IPS-15b (cell line): ENCODE data around the gene RGS5.

ENCODE experiments used
- H3K27me3 ChIP-seq: one replicate; pipeline ENCODE4 v1.6.1; 2013; ENCODE audit warnings: low read length; ENCODE audit not compliant: control insufficient read depth, insufficient read depth
- H3K36me3 ChIP-seq: one replicate; pipeline ENCODE4 v1.6.1; 2013; ENCODE audit warnings: low read length; ENCODE audit not compliant: control insufficient read depth, insufficient read depth
- H3K4me1 ChIP-seq: one replicate; pipeline ENCODE4 v1.6.1; 2013; ENCODE audit warnings: mild to moderate bottlenecking, low read length; ENCODE audit not compliant: control insufficient read depth, insufficient read depth
- H3K4me3 ChIP-seq: one replicate; pipeline ENCODE4 v1.5.1; 2013; ENCODE audit warnings: low read depth, low read length
- H3K9ac ChIP-seq: one replicate; pipeline ENCODE4 v1.6.1; 2013; ENCODE audit warnings: low read depth, mild to moderate bottlenecking, low read length
- H3K9me3 ChIP-seq: one replicate; pipeline ENCODE4 v1.6.1; 2013; ENCODE audit warnings: mild to moderate bottlenecking, low read length; ENCODE audit not compliant: control insufficient read depth, insufficient read depth

RGS5 gene

GRCh38 chr1:163104385-163105099 lies 98.2 kb downstream of the RGS5 start:
- Histone ChIP-seq H3K9me3 (no peaks in the 10 kb centered on the region), H3K36me3 (no peaks in the 10 kb centered on the region), H3K27me3 (no peaks in the 10 kb centered on the region), H3K9ac (no peak overlapping the region), H3K4me1 (no peaks in the 10 kb centered on the region), H3K4me3 (no peak overlapping the region)

DNA sequence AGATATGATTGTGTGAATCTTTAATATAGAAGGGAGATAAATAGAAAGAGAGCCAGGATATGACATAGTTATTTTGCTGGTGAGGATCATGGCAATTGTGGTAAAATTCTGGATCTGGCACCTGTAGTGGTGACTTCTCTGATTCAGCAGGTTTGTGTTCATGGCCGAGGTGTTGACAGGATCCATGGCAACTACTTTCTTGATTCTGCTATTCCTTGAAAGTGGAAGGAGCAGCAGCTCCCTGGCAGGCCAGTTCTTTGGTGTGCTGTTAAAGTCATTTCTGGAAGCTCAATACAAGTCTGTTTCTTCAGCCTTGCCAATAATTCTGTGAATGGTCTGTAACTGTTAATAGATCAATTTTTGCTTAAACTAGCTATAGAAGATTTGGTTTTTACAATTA lies 100.1 kb downstream of the RGS5 start:
- H3K4me3 ChIP-seq = no peak overlapping the region
- no peaks in the 10 kb centered on the region for H3K27me3 ChIP-seq
- no peaks in the 10 kb centered on the region for H3K36me3 ChIP-seq
- H3K4me1 ChIP-seq = no peaks in the 10 kb centered on the region
- no peak overlapping the region for H3K9ac ChIP-seq
- no peaks in the 10 kb centered on the region for H3K9me3 ChIP-seq

DNA sequence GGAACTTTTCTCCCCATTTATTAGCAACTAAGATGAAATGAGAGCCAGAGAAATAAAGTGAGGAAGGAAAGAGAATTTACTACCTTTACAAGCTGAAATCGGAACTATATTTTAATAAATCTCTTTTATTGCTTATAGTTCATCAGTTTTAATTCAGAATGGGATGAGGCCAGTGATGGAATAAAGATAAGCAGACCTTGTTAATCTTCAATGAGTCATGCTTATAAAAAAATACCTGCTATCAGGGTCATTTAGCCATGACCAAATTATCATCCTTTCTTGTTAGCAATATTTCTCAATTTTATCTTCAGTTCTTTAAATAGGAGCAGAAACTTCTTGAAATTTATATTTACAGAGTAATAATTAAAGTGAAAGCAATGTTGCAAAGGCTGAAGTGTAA lies 107.5 kb downstream of the RGS5 start:
- Histone ChIP-seq H3K9me3 (no peaks in the 10 kb centered on the region), H3K27me3 (no peaks in the 10 kb centered on the region), H3K4me1 (no peaks in the 10 kb centered on the region), H3K36me3 (no peaks in the 10 kb centered on the region), H3K9ac (no peak overlapping the region), H3K4me3 (no peak overlapping the region)

- no peak overlapping the region for H3K9ac ChIP-seq
- no peaks in the 10 kb centered on the region for H3K36me3 ChIP-seq
- no peaks in the 10 kb centered on the region for H3K4me1 ChIP-seq
- no peak overlapping the region for H3K4me3 ChIP-seq
- H3K27me3 ChIP-seq = no peaks in the 10 kb centered on the region
- no peaks in the 10 kb centered on the region for H3K9me3 ChIP-seq
These were observed 108.1 kb downstream of the RGS5 start for GRCh38 chr1:163094589-163094988.

DNA sequence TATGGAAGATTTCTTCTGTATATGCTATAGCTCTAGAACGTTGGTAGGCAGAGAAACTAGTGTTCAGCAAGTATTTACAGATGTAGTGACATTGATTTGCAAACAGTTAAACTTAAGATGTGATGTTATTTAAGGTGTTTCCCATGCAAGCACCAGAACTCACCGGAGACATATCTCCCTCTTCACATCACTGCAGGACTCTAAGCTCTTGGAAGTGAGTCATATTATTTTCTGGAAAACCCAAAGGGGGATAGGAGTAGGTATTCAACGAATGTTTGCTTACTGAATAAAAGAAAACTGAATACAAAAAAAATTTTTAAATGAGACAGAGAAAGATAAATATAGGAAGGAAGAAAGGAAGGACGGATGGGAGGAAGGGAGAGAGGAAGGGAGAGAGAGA lies 108.5 kb downstream of the RGS5 start:
- Histone ChIP-seq H3K4me3 (no peak overlapping the region), H3K36me3 (no peaks in the 10 kb centered on the region), H3K9ac (no peak overlapping the region), H3K9me3 (no peaks in the 10 kb centered on the region), H3K4me1 (no peaks in the 10 kb centered on the region), H3K27me3 (no peaks in the 10 kb centered on the region)

- Histone ChIP-seq H3K4me1 (no peaks in the 10 kb centered on the region), H3K36me3 (no peaks in the 10 kb centered on the region), H3K9ac (no peak overlapping the region), H3K9me3 (no peaks in the 10 kb centered on the region), H3K27me3 (no peaks in the 10 kb centered on the region), H3K4me3 (no peak overlapping the region)
These were observed 109.1 kb downstream of the RGS5 start for GRCh38 chr1:163093579-163093978.

DNA sequence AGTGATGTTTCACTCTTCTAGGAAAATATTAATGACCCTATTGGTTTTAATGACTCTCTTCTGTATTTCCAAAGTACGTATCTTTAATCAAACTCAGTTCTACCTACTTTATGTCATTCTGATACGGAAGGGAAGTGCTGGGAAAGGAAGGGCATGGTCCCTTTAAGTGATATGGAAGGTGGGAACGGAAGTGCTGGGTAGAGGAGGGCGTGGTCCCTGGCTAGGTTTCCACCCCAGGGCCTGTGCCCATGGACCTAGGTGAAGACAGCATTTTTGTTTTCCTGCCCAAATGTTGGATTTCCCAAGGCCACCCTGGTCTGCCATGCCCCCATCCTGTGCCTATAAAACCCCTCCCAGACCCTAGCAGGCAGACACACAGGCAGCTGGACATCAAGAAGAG lies 109.5 kb downstream of the RGS5 start:
- Histone ChIP-seq H3K9ac (no peak overlapping the region), H3K27me3 (no peaks in the 10 kb centered on the region), H3K9me3 (no peaks in the 10 kb centered on the region), H3K36me3 (no peaks in the 10 kb centered on the region), H3K4me1 (no peaks in the 10 kb centered on the region), H3K4me3 (no peak overlapping the region)
